Common myeloid progenitor, CD34-positive (primary cell): ENCODE data around the gene EEPD1.

ENCODE experiments used
- CTCF ChIA-PET: fragments of 350-600 bp; sonication (Branson Sonifier 250); formaldehyde crosslinking; loops from one replicate; lab custom pipeline; 2021; ENCODE audit warnings: antibody characterized with exemption; lab: Charles Lee
- POLR2A ChIA-PET: fragments of 350-600 bp; sonication (Branson Sonifier 250); formaldehyde crosslinking; loops from one replicate; lab custom pipeline; 2021; ENCODE audit warnings: antibody characterized with exemption; lab: Charles Lee
- DNase-seq, 3 donors: peaks; one replicate each; pipeline versions ENCODE4 v3.0.0 to v3.0.0-alpha.2; 2013
- H3K27ac ChIP-seq, 2 experiments: 1 replicate in 1 of 2; 2 replicates in 1 of 2; pipeline ENCODE4 v1.7.0; 2013; ENCODE audit warnings: inconsistent platforms in 2 of 2, low read length in 2 of 2, mild to moderate bottlenecking in 2 of 2, low read depth in 1 of 2, moderate library complexity in 1 of 2; ENCODE audit not compliant: severe bottlenecking in 2 of 2, insufficient read depth in 1 of 2, poor library complexity in 1 of 2
- H3K27me3 ChIP-seq, 5 experiments: replicated peaks in 2 of 5; 1 replicate in 3 of 5; 2 replicates in 2 of 5; pipeline versions ENCODE4 v1.6.1 to v1.7.0; 2013; ENCODE audit warnings: low read length in 4 of 5, mild to moderate bottlenecking in 2 of 5, moderate library complexity in 2 of 5, inconsistent platforms in 1 of 5; ENCODE audit not compliant: insufficient read depth in 5 of 5, control insufficient read depth in 4 of 5
- H3K36me3 ChIP-seq, 4 experiments: 1 replicate in 2 of 4; 2 replicates in 2 of 4; pipeline versions ENCODE4 v1.6.1 to v1.7.0; 2013; ENCODE audit warnings: low read length in 3 of 4, control low read depth in 1 of 4, mild to moderate bottlenecking in 1 of 4; ENCODE audit not compliant: control insufficient read depth in 4 of 4, insufficient read depth in 4 of 4
- H3K4me1 ChIP-seq, 4 experiments: 1 replicate in 3 of 4; 2 replicates in 1 of 4; pipeline versions ENCODE4 v1.6.1 to v1.7.1; 2013; ENCODE audit warnings: low read length in 3 of 4, mild to moderate bottlenecking in 3 of 4, control low read depth in 1 of 4, inconsistent platforms in 1 of 4, moderate library complexity in 1 of 4; ENCODE audit not compliant: control insufficient read depth in 4 of 4, insufficient read depth in 4 of 4; ENCODE audit errors: control extremely low read depth in 1 of 4
- H3K4me3 ChIP-seq, 7 experiments: 1 replicate in 4 of 7; 2 replicates in 3 of 7; pipeline versions ENCODE4 v1.5.1 to v1.7.0; 2013; ENCODE audit warnings: mild to moderate bottlenecking in 7 of 7, low read length in 6 of 7, moderate library complexity in 6 of 7, inconsistent platforms in 2 of 7, low read depth in 2 of 7, control low read depth in 1 of 7; ENCODE audit not compliant: insufficient read depth in 4 of 7, control insufficient read depth in 1 of 7; ENCODE audit errors: extremely low read depth in 1 of 7
- H3K9me3 ChIP-seq, 5 experiments: 1 replicate in 4 of 5; 2 replicates in 1 of 5; pipeline versions ENCODE4 v1.6.1 to v1.7.1; 2013; ENCODE audit warnings: low read length in 4 of 5, mild to moderate bottlenecking in 2 of 5, inconsistent platforms in 1 of 5, low read depth in 1 of 5, moderate library complexity in 1 of 5; ENCODE audit not compliant: control insufficient read depth in 4 of 5, insufficient read depth in 2 of 5; ENCODE audit errors: control extremely low read depth in 1 of 5
- WGBS: methylation state at CpG from one replicate; pipeline ENCODE4 v1.1.5; 2013; ENCODE audit not compliant: insufficient coverage; 5-methylcytosine and 5-hydroxymethylcytosine counted together

Gene EEPD1

DNA sequence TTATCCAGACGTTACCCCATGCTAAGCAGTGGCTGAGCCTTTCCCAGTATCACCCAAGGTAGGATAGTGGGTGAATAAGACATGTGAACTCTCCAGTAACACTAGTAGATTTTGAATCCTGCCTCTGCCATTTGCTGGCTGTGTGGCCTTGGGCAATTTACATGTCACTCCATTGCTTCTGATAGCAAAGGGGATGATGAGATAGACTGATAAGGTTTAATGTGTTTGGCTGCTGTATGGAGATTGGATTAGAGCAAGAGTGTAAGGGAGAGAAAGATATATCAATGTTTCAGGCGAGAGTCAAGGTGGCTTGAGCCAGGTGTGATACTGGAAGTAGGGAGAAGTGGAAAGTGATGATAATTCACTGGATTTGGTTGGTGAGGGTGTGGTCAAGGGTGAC lies 40.1 kb upstream of the EEPD1 start:
- CTCF ChIA-PET: no interaction called here
- H3K4me3 ChIP-seq: no peak overlapping the region

DNA sequence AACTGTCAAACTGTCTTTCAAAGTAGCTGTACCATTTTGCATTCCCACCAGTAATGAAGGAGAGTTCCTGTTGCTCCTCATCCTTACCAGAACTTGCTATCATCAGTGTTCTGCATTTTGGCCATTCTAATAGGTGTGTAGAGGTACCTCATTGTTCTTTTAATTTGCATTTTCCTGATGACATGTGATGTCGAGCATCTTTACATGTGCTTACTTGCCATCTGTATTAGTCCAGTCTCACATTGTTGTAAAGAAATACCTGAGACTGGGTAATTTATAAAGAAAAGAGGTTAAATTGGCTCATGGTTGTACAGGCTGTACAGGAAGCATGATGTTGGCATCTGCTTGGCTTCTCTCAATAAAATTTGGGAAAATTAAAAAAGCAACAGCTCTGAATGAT lies 38.7 kb upstream of the EEPD1 start:
- no CpG with 5 or more reads among the region's 1 CpG for WGBS

More for the DNA sequence above, 40.1 kb upstream of the EEPD1 start:
- POLR2A ChIA-PET: no interaction called here
- no peak for DNase-seq
- WGBS: 100% methylated on average over 2 of the region's 2 CpGs
- H3K27me3 ChIP-seq: peaks cover 0 to 2% (median 0%) of the 10 kb centered on the region in 5 experiments
- H3K36me3 ChIP-seq: no peaks in the 10 kb centered on the region
- no peaks in the 10 kb centered on the region for H3K9me3 ChIP-seq
- peaks cover 0 to 9% (median 4%) of the 10 kb centered on the region in 4 experiments for H3K4me1 ChIP-seq
- H3K27ac ChIP-seq: no peak overlapping the region

DNA sequence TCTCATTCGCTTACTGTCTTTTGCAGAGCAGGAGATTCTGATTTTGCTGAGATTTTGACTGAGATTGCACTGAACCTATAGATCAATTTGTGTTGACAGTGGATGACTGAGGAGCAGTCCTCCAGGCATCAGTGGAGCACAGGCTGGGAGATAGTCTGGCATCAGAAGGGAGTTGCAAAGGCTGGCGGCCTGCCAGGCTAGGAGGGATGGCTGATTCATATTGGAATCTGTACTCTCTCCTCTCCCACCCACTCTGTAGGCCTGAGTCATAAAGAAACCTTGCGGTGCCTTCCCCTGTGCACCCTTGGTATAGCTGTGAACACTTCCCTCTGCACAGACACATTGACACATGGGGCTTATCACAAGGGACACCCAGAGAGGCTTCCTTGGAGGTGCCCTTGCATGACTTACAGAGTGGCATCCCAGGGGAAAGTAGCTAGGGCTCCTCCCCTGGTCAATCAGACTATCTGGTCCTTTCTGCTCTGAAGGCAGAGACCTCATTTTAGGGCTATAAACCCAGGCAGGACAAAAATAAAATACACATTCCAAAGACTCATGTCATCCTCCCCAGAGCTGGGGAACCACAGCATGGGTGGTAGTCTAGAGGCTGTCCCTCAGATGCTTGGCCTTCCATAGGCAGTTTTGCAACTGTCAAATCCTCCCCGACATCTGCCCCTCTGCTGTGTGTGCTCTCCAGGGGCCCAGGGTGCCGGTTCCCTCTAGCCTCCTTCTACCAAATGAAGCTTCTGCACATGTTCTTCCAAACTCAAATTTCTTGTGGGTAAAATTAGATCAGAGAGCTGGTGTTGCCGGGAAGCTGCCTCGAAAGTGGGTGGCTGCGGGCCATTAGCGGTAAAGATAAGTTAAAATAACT lies 37.4 kb upstream of the EEPD1 start:
- H3K27ac ChIP-seq: no peak overlapping the region
- CTCF ChIA-PET: no interaction called here
- H3K4me1 ChIP-seq: peaks cover 0 to 16% (median 4%) of the 10 kb centered on the region in 4 experiments
- POLR2A ChIA-PET: no interaction called here
- peak in 2 of 3 donors; percentile 10 to 15 for DNase-seq
- no peaks in the 10 kb centered on the region for H3K27me3 ChIP-seq
- H3K9me3 ChIP-seq: peaks cover 0 to 5% (median 0%) of the 10 kb centered on the region in 5 experiments
- no peak overlapping the region for H3K4me3 ChIP-seq
- no peaks in the 10 kb centered on the region for H3K36me3 ChIP-seq
- WGBS: 89% methylated on average over 6 of the region's 9 CpGs

More for the DNA sequence above, 38.7 kb upstream of the EEPD1 start:
- no peaks in the 10 kb centered on the region for H3K36me3 ChIP-seq
- CTCF ChIA-PET: no interaction called here
- no peak overlapping the region for H3K27ac ChIP-seq
- H3K4me3 ChIP-seq: no peak overlapping the region
- peaks cover 0 to 9% (median 4%) of the 10 kb centered on the region in 4 experiments for H3K4me1 ChIP-seq
- DNase-seq: no peak
- peaks cover 0 to 2% (median 0%) of the 10 kb centered on the region in 5 experiments for H3K9me3 ChIP-seq
- POLR2A ChIA-PET: no interaction called here
- H3K27me3 ChIP-seq: peaks cover 0 to 2% (median 0%) of the 10 kb centered on the region in 5 experiments

DNA sequence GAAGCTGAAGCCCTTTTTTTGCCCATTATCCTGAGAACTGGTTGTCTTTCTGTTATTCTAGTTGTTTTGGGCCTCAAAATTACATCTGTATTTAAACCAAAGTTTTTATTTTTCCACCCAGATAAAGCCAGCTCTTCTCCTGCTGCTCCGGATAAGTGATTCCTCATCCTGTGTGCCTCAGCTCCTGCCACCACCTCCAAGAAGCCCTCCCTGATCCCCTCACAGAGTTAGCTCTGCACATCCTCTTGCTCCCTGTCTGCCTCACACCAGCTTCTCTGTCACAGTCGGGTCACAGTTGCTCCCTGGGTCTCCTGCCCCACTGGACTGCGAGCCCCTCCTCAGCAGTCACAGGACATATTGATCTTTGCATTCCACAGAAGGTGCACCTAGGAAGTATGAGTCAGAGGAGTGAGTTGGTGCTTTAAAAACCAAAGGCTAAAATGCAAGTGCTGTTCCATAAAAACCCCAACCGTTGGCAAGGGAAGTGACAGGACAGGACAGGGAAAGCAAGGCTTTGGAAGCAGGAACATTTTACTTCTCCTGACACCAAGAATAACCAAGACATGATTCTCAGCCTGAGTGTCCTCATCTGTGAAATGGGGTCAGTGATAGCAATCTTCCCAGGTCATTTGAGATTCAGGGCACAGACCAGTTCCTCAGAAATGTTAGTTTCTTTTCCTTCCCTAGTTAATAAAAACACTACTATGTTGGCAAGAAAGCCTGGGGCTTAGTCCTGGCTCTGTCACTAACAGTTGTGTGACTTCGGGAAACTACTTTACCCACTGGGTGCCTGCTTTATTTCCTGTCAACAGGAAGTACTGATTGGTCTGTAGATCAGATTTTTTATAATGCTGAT lies 36.5 kb upstream of the EEPD1 start:
- H3K27me3 ChIP-seq: no peaks in the 10 kb centered on the region
- peaks cover 0 to 7% (median 0%) of the 10 kb centered on the region in 5 experiments for H3K9me3 ChIP-seq
- no peak overlapping the region for H3K4me3 ChIP-seq
- CTCF ChIA-PET: no interaction called here
- peaks cover 0 to 16% (median 4%) of the 10 kb centered on the region in 4 experiments for H3K4me1 ChIP-seq
- DNase-seq: peak in 2 of 3 donors; percentile 33 to 51
- H3K36me3 ChIP-seq: no peaks in the 10 kb centered on the region
- POLR2A ChIA-PET: no interaction called here
- WGBS: 80% methylated on average over 4 of the region's 5 CpGs
- no peak overlapping the region for H3K27ac ChIP-seq

DNA sequence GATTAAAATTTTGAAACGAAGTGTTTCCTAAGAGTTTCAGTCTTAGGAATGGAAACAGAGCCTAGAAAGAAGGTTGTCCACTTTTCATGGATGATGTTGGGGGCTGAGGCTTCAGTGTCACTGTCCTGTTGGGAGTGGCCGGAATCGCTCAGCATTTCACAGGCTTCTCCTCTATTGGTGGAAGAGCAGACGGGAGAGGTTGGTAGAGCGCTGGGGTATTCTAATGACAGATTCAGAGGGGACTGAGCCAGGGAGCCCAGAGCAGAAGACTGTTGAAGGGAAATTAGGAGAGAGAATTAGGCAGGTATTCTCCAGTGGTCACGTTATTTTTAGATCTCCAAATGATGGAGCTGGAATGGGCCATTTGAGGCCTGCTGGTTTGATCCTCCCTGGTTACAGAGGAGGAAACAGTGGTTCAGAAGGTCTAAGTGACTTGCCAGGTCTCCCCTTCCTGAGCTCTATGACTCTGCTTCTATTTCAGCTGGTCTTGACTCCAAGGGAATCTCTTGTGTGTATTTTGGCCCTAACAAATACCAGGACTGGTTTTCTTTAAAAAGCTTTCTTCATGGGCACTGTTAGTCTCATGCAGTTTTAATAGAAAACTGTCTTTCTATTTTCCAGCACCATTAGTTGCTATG lies 35.7 kb upstream of the EEPD1 start:
- Histone ChIP-seq H3K36me3 (no peaks in the 10 kb centered on the region), H3K4me3 (no peak overlapping the region), H3K4me1 (peaks cover 0 to 16% (median 4%) of the 10 kb centered on the region in 4 experiments), H3K27ac (no peak overlapping the region), H3K9me3 (peaks cover 0 to 9% (median 0%) of the 10 kb centered on the region in 5 experiments), H3K27me3 (no peaks in the 10 kb centered on the region)
- peak in 2 of 3 donors; percentile 11 to 15 for DNase-seq
- ChIA-PET POLR2A (no interaction called here), CTCF (no interaction called here)
- WGBS: 75% methylated on average over 5 of the region's 6 CpGs

- Histone ChIP-seq H3K4me3 (no peak overlapping the region), H3K27me3 (no peaks in the 10 kb centered on the region), H3K27ac (no peak overlapping the region), H3K9me3 (peaks cover 0 to 9% (median 0%) of the 10 kb centered on the region in 5 experiments), H3K36me3 (no peaks in the 10 kb centered on the region), H3K4me1 (peaks cover 0 to 16% (median 4%) of the 10 kb centered on the region in 4 experiments)
- CTCF ChIA-PET: no interaction called here
- DNase-seq: no peak
- POLR2A ChIA-PET: no interaction called here
- WGBS: 100% methylated on average over 1 of the region's 1 CpG
These were observed 34.7 kb upstream of the EEPD1 start for GRCh38 chr7:36118344-36118743.
